GM18519 (cell line): Measurements from ENCODE around the gene GNAZ.
"Not testable (repeated sequence)": the region's sequence is repeated elsewhere in the genome, so short reads cannot be mapped to it uniquely, and the experiment has no call there.

ENCODE experiments used
- ATAC-seq: cut with Tn5 transposase; IDR thresholded peaks from one replicate; pipeline ENCODE4 v1.9.1; 2021; ENCODE audit warnings: mild to moderate bottlenecking, moderate library complexity; ENCODE audit not compliant: unreplicated experiment, low FRiP score

The GNAZ gene

GRCh38 chr22:23129149-23129548 is 58.8 kb downstream of the GNAZ start:
- ATAC-seq = no peak

- ATAC-seq = no peak
These were observed 60.4 kb downstream of the GNAZ start for GRCh38 chr22:23130697-23131096.

GRCh38 chr22:23131931-23132330 is 61.6 kb downstream of the GNAZ start:
- ATAC-seq = no peak

- ATAC-seq = no peak
These were observed 62.2 kb downstream of the GNAZ start for GRCh38 chr22:23132376-23133091.

- no peak for ATAC-seq
These were observed 63.6 kb downstream of the GNAZ start for GRCh38 chr22:23133922-23134321.

- not testable (repeated sequence) for ATAC-seq
These were observed 66.7 kb downstream of the GNAZ start for GRCh38 chr22:23136991-23137390.

- ATAC-seq = no peak
These were observed 67.1 kb downstream of the GNAZ start for GRCh38 chr22:23137468-23137867.

GRCh38 chr22:23137905-23138561 is 67.7 kb downstream of the GNAZ start:
- ATAC-seq = no peak

- no peak for ATAC-seq
These were observed 68.5 kb downstream of the GNAZ start for GRCh38 chr22:23138584-23139435.

GRCh38 chr22:23140385-23140784 is 70.1 kb downstream of the GNAZ start:
- ATAC-seq = no peak

GRCh38 chr22:23142546-23143105 is 72.3 kb downstream of the GNAZ start:
- ATAC-seq = no peak

- no peak for ATAC-seq
These were observed 72.8 kb downstream of the GNAZ start for GRCh38 chr22:23143119-23143518.

GRCh38 chr22:23144432-23144831 is 74.1 kb downstream of the GNAZ start:
- no peak for ATAC-seq

GRCh38 chr22:23144932-23145877 is 74.9 kb downstream of the GNAZ start, which contains the start of gene RAB36:
Gene RAB36, plus strand, starts transcription at chr22:23145477. Its CDS starts 1,140 bp downstream, at chr22:23146617.
- no peak for ATAC-seq

- ATAC-seq = no peak
These were observed 75.7 kb downstream of the GNAZ start for GRCh38 chr22:23145878-23146470.

GRCh38 chr22:23146478-23147205 is 76.3 kb downstream of the GNAZ start:
- ATAC-seq = no peak

GRCh38 chr22:23147617-23148387 is 77.5 kb downstream of the GNAZ start:
- ATAC-seq = no peak

- no peak for ATAC-seq
These were observed 79.5 kb downstream of the GNAZ start for GRCh38 chr22:23149743-23150238.
